A673 (cell line): Measurements from ENCODE around the gene RPUSD4. TPM values are rescaled to one million over a fixed set of nuclear protein-coding genes. Genes with fewer than 3 reads are reported as not detected.

Experiments
- BruUV-seq: library from RNA; stranded (reverse); fragments of 400-500 nt; replicated peaks from 2 replicates; lab custom pipeline; 2021; lab: Mats Ljungman, UMichigan
- CTCF ChIA-PET: fragments of 300-600 bp; sonication (Branson Sonifier 250); formaldehyde crosslinking; loops from one replicate; lab custom pipeline; 2022; ENCODE audit warnings: antibody characterized with exemption; lab: Charles Lee
- POLR2A ChIA-PET: fragments of 300-600 bp; sonication (Branson Sonifier 250); formaldehyde crosslinking; loops from one replicate; lab custom pipeline; 2022; ENCODE audit warnings: antibody characterized with exemption; ENCODE audit not compliant: low non-redundant PET; lab: Charles Lee
- DNase-seq: peaks from one replicate; pipeline ENCODE4 v3.0.0-alpha.2; 2015; ENCODE audit warnings: low spot score
- H3K27ac ChIP-seq: fragments of 200-600 bp; sonication (generic); 2 replicates; pipeline ENCODE4 v1.5.1; 2016; ENCODE audit warnings: mixed run types, low read depth, mild to moderate bottlenecking, mixed read lengths, antibody characterized with exemption, low read length; ENCODE audit not compliant: poor library complexity, severe bottlenecking
- H3K27me3 ChIP-seq: fragments of 200-600 bp; sonication (generic); replicated peaks from 2 replicates; pipeline ENCODE4 v1.6.1; 2017; ENCODE audit warnings: mixed run types, low read depth, mild to moderate bottlenecking, mixed read lengths, antibody characterized with exemption, low read length; ENCODE audit not compliant: insufficient read depth, poor library complexity
- H3K36me3 ChIP-seq: fragments of 200-600 bp; sonication (generic); 2 replicates; pipeline ENCODE4 v1.6.1; 2016; ENCODE audit warnings: mixed run types, mild to moderate bottlenecking, mixed read lengths, antibody characterized with exemption, low read length; ENCODE audit not compliant: insufficient read depth, poor library complexity, severe bottlenecking
- H3K4me1 ChIP-seq: fragments of 200-600 bp; sonication (generic); 2 replicates; pipeline ENCODE4 v1.6.1; 2017; ENCODE audit warnings: mixed run types, mild to moderate bottlenecking, mixed read lengths, antibody characterized with exemption, low read length; ENCODE audit not compliant: insufficient read depth, poor library complexity, severe bottlenecking
- H3K4me3 ChIP-seq: fragments of 200-600 bp; sonication (generic); 2 replicates; pipeline ENCODE4 v1.5.1; 2016; ENCODE audit warnings: low read depth, mixed run types, mild to moderate bottlenecking, mixed read lengths, low read length; ENCODE audit not compliant: poor library complexity, severe bottlenecking
- H3K9me3 ChIP-seq: fragments of 200-600 bp; sonication (generic); 2 replicates; pipeline ENCODE4 v1.6.1; 2016; ENCODE audit warnings: mixed run types, low read depth, mild to moderate bottlenecking, mixed read lengths, antibody characterized with exemption, low read length; ENCODE audit not compliant: poor library complexity, severe bottlenecking
- CTCF ChIP-seq: fragments of 300-800, 200-600 bp; sonication (generic); conservative IDR thresholded peaks from 2 replicates; pipeline ENCODE4 v1.5.1; 2017; ENCODE audit warnings: low read depth, mild to moderate bottlenecking, antibody characterized with exemption, low read length, moderate library complexity, mixed read lengths
- EZH2 ChIP-seq: fragments of 200-600 bp; sonication (generic); IDR thresholded peaks from 2 replicates; pipeline ENCODE4 v1.6.1; 2017; ENCODE audit warnings: borderline replicate concordance, low read depth, mild to moderate bottlenecking, mixed read lengths, antibody characterized with exemption, low read length; ENCODE audit not compliant: poor library complexity, severe bottlenecking
- intact Hi-C: fragments of 100-400 bp; cut with micrococcal nuclease; formaldehyde crosslinking; loops from one replicate; pipeline ENCODE4 v1.10.0; 2022; ENCODE audit not compliant: unreplicated experiment
- total RNA-seq: library from RNA; stranded (reverse); gene quantifications from 2 replicates; pipeline ENCODE4 v1.2.3, GENCODE V29; 2021

The RPUSD4 gene
- total RNA-seq, 1 experiment from 2014 or later, result 53.9 TPM

GRCh38 chr11:126164781-126165180 lies 46.7 kb downstream of the RPUSD4 start:
- no TSS peak for BruUV-seq
- no peak for DNase-seq
- H3K4me3 ChIP-seq, result no peak overlapping the region
- H3K36me3 ChIP-seq, result no peaks in the 10 kb centered on the region
- POLR2A ChIA-PET, result no interaction called here
- intact Hi-C loops, result no loop called here
- no peaks in the 10 kb centered on the region for H3K4me1 ChIP-seq
- TF ChIP-seq CTCF (no peak), EZH2 (no peak)
- H3K9me3 ChIP-seq, result no peaks in the 10 kb centered on the region
- no peak overlapping the region for H3K27ac ChIP-seq
- CTCF ChIA-PET, result no interaction called here
- no peaks in the 10 kb centered on the region for H3K27me3 ChIP-seq

GRCh38 chr11:126163779-126164178 lies 47.7 kb downstream of the RPUSD4 start:
- no TSS peak for BruUV-seq
- Histone ChIP-seq H3K9me3 (no peaks in the 10 kb centered on the region), H3K4me1 (no peaks in the 10 kb centered on the region), H3K4me3 (no peak overlapping the region), H3K27me3 (no peaks in the 10 kb centered on the region), H3K27ac (no peak overlapping the region), H3K36me3 (no peaks in the 10 kb centered on the region)
- no peak for TF ChIP-seq CTCF
- POLR2A ChIA-PET, result no interaction called here
- intact Hi-C loops, result no loop called here
- DNase-seq, result no peak
- CTCF ChIA-PET, result no interaction called here

- DNase-seq, result no peak
- no peak overlapping the region for H3K4me3 ChIP-seq
- POLR2A ChIA-PET, result no interaction called here
These were observed 48.3 kb downstream of the RPUSD4 start for GRCh38 chr11:126163074-126163700.

More at GRCh38 chr11:126163074-126163700, 48.3 kb downstream of the RPUSD4 start:
- Histone ChIP-seq H3K27ac (no peak overlapping the region), H3K36me3 (no peaks in the 10 kb centered on the region), H3K27me3 (no peaks in the 10 kb centered on the region), H3K4me1 (no peaks in the 10 kb centered on the region), H3K9me3 (no peaks in the 10 kb centered on the region)
- no TSS peak for BruUV-seq
- no peak for TF ChIP-seq CTCF
- no peak for TF ChIP-seq EZH2
- intact Hi-C loops, result no loop called here
- CTCF ChIA-PET, result no interaction called here
